Measurements from ENCODE around the gene ABTB1. TPM values are rescaled to one million over a fixed set of nuclear protein-coding genes. Genes with fewer than 3 reads are reported as not detected.

ABTB1 gene
- total RNA-seq, 1 donor from 2014 or later = 9.7 TPM

DNA sequence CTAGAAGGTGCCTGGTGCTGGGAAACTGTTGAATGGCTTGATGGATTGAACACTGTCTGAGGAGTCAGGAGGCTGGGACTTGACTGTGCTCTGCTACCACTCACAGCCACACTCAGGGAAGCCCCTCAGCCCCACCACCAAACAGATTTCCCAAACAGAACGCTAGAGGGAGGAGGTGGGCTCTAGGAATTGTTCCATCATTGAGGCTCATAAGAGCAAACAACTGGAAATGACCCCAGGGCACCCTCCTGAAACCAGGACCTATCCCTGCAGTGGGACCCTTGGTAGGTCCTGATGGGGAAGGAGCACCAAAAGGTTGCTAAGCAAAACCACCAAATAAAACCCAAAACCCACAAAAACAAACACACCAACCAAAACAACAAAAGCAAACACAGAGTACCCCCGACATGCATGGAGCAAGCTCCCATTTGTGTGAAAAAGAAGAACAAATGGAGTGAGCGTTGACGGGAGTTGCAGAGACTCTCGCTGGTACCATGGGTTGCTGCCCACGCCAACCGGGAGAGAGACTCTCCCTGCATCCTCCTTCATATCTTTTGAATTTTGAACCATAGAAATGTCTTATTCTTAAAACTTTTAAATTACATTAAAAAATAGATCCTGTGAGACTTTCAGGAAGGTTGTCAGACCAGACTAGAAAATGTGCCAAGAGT lies 45.6 kb downstream of the ABTB1 start:
- DNase-seq (ENCODE audit: low spot score) = no peak
- Mint-ChIP-seq H3K36me3 (ENCODE audit: low read depth) (no peaks in the 10 kb centered on the region), H3K9me3 (no peaks in the 10 kb centered on the region), H3K4me1 (ENCODE audit: low read depth) (no peaks in the 10 kb centered on the region), H3K4me3 (no peak overlapping the region), H3K27ac (no peak overlapping the region), H3K27me3 (ENCODE audit: insufficient read depth) (peaks cover 1% of the 10 kb centered on the region)
- intact Hi-C loops (cut with micrococcal nuclease) = no loop called here

DNA sequence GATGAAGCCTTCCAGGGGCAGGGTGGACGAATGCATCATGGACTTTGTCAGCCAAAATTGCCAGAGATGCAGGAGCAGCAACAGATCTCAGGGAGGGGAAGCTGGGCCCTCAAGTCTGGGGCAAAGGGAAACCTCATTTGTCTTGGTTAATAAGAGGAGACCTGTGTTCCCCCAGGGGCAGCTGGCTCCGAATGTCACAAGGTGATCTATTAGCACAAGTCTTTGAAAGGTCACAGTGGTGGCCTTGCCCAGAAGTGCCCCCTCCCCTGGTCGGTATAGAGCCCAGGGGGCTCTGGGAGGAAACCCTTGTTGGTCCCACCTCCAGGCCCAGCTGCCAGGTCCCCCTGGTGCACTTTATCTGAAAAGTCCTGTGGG lies 46.2 kb downstream of the ABTB1 start:
- no peaks in the 10 kb centered on the region for H3K36me3 Mint-ChIP-seq (ENCODE audit: low read depth)
- H3K4me3 Mint-ChIP-seq = no peak overlapping the region
- H3K9me3 Mint-ChIP-seq = no peaks in the 10 kb centered on the region
- DNase-seq (ENCODE audit: low spot score) = no peak
- H3K4me1 Mint-ChIP-seq (ENCODE audit: low read depth) = no peaks in the 10 kb centered on the region
- peaks cover 1% of the 10 kb centered on the region for H3K27me3 Mint-ChIP-seq (ENCODE audit: insufficient read depth)
- H3K27ac Mint-ChIP-seq = no peak overlapping the region
- intact Hi-C loops (cut with micrococcal nuclease) = no loop called here

DNA sequence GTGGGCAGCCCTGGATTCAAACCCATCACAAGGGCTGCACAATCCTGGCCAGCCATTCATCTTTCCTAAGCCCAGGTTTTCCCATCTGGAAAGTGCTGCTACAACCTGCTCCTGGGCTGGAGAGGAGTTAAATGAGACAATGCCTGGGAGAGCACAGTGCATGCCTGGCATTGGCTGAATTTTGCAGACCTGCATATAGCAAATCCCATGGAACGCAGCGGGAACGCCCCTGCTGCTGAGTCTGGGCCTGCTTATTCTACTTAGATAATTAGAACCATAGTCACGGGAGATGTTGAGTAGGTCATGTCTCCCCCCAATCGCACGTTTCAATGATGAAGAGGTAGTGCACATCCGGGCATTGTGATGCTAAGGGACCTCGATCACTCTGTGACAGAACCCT lies 46.6 kb downstream of the ABTB1 start:
- H3K27me3 Mint-ChIP-seq (ENCODE audit: insufficient read depth) = no peaks in the 10 kb centered on the region
- no peak for DNase-seq (ENCODE audit: low spot score)
- no peaks in the 10 kb centered on the region for H3K9me3 Mint-ChIP-seq
- H3K4me3 Mint-ChIP-seq = no peak overlapping the region
- intact Hi-C loops (cut with micrococcal nuclease) = no loop called here
- H3K36me3 Mint-ChIP-seq (ENCODE audit: low read depth) = no peaks in the 10 kb centered on the region
- H3K27ac Mint-ChIP-seq = no peak overlapping the region
- no peaks in the 10 kb centered on the region for H3K4me1 Mint-ChIP-seq (ENCODE audit: low read depth)

DNA sequence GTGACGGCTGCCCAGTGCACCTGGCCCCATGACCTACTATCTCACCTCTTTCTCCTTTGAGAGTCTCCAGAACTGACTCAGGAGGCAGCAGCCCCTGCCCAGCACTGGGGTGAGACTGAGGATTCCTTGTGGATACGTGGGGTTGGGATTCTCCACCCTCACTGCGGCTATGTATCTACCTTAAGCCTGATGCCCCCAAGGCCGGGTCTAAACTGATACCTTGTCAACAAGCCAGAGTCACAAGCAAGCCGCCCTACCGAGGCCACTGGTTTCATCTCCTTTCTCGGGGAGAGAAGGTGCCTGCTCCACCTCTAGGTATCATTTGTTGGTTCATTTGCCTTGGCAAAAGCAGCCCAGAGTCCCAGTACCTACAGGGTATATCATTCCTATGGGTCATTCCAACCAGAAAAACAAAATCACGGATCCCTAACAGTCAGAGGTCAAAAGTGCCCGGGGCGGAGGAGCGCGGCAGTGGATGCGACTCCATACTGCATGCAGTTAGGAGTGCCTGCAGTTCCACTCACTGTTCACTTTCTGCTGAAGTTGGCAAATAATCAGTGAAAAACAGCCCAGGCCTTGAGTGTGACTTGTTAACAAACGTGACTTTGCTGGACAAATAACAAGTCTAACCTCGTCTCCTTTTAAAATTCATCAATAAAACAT lies 47.5 kb downstream of the ABTB1 start:
- H3K4me3 Mint-ChIP-seq = no peak overlapping the region
- no peak overlapping the region for H3K27ac Mint-ChIP-seq
- no peak for DNase-seq (ENCODE audit: low spot score)
- intact Hi-C loops (cut with micrococcal nuclease) = no loop called here
- H3K36me3 Mint-ChIP-seq (ENCODE audit: low read depth) = no peaks in the 10 kb centered on the region
- peaks cover 1% of the 10 kb centered on the region for H3K27me3 Mint-ChIP-seq (ENCODE audit: insufficient read depth)
- no peaks in the 10 kb centered on the region for H3K4me1 Mint-ChIP-seq (ENCODE audit: low read depth)
- H3K9me3 Mint-ChIP-seq = no peaks in the 10 kb centered on the region

- intact Hi-C loops (cut with micrococcal nuclease) = no loop called here
- no peak for DNase-seq (ENCODE audit: low spot score)
- H3K27me3 Mint-ChIP-seq (ENCODE audit: insufficient read depth) = peaks cover 5% of the 10 kb centered on the region
- no peaks in the 10 kb centered on the region for H3K9me3 Mint-ChIP-seq
- H3K27ac Mint-ChIP-seq = no peak overlapping the region
- no peak overlapping the region for H3K4me3 Mint-ChIP-seq
- H3K36me3 Mint-ChIP-seq (ENCODE audit: low read depth) = no peaks in the 10 kb centered on the region
- no peaks in the 10 kb centered on the region for H3K4me1 Mint-ChIP-seq (ENCODE audit: low read depth)
These were observed 48.5 kb downstream of the ABTB1 start for GRCh38 chr3:127720985-127721935.

GRCh38 chr3:127722091-127722784 lies 49.5 kb downstream of the ABTB1 start:
- Mint-ChIP-seq H3K4me3 (no peak overlapping the region), H3K27ac (no peak overlapping the region), H3K9me3 (no peaks in the 10 kb centered on the region), H3K36me3 (ENCODE audit: low read depth) (no peaks in the 10 kb centered on the region), H3K27me3 (ENCODE audit: insufficient read depth) (peaks cover 9% of the 10 kb centered on the region), H3K4me1 (ENCODE audit: low read depth) (no peaks in the 10 kb centered on the region)
- intact Hi-C loops (cut with micrococcal nuclease) = no loop called here
- DNase-seq (ENCODE audit: low spot score) = no peak

DNA sequence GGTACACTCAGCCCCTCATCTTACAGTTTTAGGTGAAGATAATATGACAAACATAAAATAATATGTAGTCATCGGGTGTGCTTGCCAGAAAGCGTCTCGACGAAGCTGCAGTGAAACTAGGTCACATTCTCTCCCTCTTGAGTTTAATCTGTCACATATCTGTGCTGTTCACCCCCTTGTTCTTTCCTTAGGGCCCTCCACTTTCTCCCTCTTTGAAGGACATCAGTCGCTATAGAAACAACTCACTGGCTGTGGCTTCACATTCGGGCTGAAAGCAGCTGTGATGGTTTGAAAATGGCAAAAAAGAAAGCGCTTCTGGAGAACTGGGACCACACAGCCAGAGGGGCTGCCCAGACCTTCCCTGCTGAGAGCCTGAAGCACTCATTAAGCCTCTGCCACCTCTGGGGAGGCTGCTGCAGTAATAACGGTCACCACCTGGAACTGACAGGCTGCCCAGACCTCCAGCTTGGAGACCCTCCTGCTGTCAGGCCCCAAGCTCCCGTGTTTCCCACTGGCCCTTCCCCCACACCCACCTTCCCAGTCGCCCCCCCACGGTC lies 50.3 kb downstream of the ABTB1 start:
- no peak for DNase-seq (ENCODE audit: low spot score)
- no peak overlapping the region for H3K27ac Mint-ChIP-seq
- intact Hi-C loops (cut with micrococcal nuclease) = no loop called here

DNA sequence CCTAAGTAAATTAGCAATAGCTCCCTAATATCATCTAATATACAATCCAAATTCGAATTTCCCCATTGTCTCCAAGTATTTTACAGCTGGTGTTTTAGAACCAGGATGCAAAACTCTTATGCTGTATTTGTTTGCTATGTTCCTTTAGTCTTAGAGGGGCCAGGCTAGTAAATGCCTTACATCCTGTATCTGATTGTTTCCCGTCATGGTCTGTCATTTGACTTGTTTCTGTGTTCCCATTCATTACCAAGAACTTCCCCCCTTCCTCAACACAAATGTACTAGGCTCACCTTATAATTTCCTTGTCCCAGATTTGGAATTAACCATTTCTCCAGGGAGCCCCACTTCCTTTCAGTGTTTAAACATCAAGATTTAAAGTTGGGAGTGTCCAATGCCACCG lies 54.1 kb downstream of the ABTB1 start:
- no peaks in the 10 kb centered on the region for H3K9me3 Mint-ChIP-seq
- intact Hi-C loops (cut with micrococcal nuclease) = no loop called here
- peaks cover 18% of the 10 kb centered on the region for H3K27me3 Mint-ChIP-seq (ENCODE audit: insufficient read depth)
- DNase-seq (ENCODE audit: low spot score) = no peak
- no peaks in the 10 kb centered on the region for H3K4me1 Mint-ChIP-seq (ENCODE audit: low read depth)
- no peak overlapping the region for H3K4me3 Mint-ChIP-seq
- H3K27ac Mint-ChIP-seq = no peak overlapping the region
- no peaks in the 10 kb centered on the region for H3K36me3 Mint-ChIP-seq (ENCODE audit: low read depth)

More for the DNA sequence above, 50.3 kb downstream of the ABTB1 start:
- no peaks in the 10 kb centered on the region for H3K9me3 Mint-ChIP-seq
- no peak overlapping the region for H3K4me3 Mint-ChIP-seq
- H3K4me1 Mint-ChIP-seq (ENCODE audit: low read depth) = no peaks in the 10 kb centered on the region
- peaks cover 9% of the 10 kb centered on the region for H3K27me3 Mint-ChIP-seq (ENCODE audit: insufficient read depth)
- no peaks in the 10 kb centered on the region for H3K36me3 Mint-ChIP-seq (ENCODE audit: low read depth)

GRCh38 chr3:127728417-127729015 lies 55.8 kb downstream of the ABTB1 start:
- intact Hi-C loops (cut with micrococcal nuclease) = no loop called here
- no peak overlapping the region for H3K27ac Mint-ChIP-seq
- H3K4me1 Mint-ChIP-seq (ENCODE audit: low read depth) = no peaks in the 10 kb centered on the region
- no peak overlapping the region for H3K4me3 Mint-ChIP-seq
- DNase-seq (ENCODE audit: low spot score) = no peak
- no peaks in the 10 kb centered on the region for H3K9me3 Mint-ChIP-seq
- H3K36me3 Mint-ChIP-seq (ENCODE audit: low read depth) = no peaks in the 10 kb centered on the region
- H3K27me3 Mint-ChIP-seq (ENCODE audit: insufficient read depth) = peaks cover 18% of the 10 kb centered on the region

DNA sequence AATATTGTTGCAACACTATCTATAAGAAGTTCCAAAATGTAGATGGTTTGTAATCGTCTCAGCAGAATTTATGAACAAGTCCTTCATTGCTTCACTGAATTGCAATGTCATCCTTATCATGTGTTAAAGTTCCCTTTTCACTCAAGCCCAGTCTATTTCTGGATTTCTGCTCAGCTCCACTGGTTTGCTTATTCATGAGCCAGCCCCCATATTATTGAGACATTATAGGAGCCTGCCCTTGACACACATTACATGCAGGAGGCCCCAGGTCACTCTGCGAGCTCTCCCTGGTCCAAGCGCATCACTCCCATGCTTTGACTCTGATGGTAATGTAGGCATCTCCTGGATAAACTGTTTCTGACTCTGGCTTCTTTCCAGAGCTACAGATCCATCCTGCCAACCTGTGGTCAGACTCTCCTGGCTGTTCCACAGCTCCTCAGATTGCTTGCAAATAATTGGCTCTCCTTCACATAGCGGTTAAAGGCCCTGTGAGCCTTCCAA lies 56.9 kb downstream of the ABTB1 start:
- intact Hi-C loops (cut with micrococcal nuclease) = no loop called here
- no peak overlapping the region for H3K4me3 Mint-ChIP-seq
- no peaks in the 10 kb centered on the region for H3K9me3 Mint-ChIP-seq
- no peaks in the 10 kb centered on the region for H3K4me1 Mint-ChIP-seq (ENCODE audit: low read depth)
- H3K36me3 Mint-ChIP-seq (ENCODE audit: low read depth) = no peaks in the 10 kb centered on the region
- no peak overlapping the region for H3K27ac Mint-ChIP-seq
- no peak for DNase-seq (ENCODE audit: low spot score)
- peaks cover 22% of the 10 kb centered on the region for H3K27me3 Mint-ChIP-seq (ENCODE audit: insufficient read depth)

DNA sequence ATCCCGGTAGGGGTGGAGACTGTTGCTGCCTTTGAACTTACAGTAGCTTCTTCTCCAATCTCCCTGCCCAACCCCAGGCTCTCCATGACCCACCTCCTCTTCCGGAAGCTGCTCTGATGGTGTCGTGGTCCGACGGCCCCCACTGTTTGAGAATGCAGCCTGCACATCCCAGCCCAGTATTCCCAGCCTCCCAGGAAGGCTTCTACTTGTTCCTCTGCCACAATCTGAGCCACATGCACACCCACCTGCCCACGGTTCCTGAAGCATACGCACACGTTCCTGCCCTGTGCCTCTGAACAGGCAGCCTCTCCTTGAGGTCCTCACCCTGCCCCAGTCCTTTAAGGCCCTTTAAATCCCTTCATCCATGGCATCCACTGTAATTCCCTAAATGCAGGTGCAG lies 57.4 kb downstream of the ABTB1 start:
- Mint-ChIP-seq H3K4me3 (no peak overlapping the region), H3K27ac (no peak overlapping the region), H3K36me3 (ENCODE audit: low read depth) (no peaks in the 10 kb centered on the region), H3K9me3 (no peaks in the 10 kb centered on the region), H3K27me3 (ENCODE audit: insufficient read depth) (peaks cover 24% of the 10 kb centered on the region), H3K4me1 (ENCODE audit: low read depth) (no peaks in the 10 kb centered on the region)
- intact Hi-C loops (cut with micrococcal nuclease) = no loop called here
- DNase-seq (ENCODE audit: low spot score) = no peak

All from activated T-helper 1 cell treated with anti-CD3 and anti-CD28 coated beads, Interleukin-12 subunit alpha, Interleukin-12 subunit beta, Interleukin-2, Interleukin-4 antibody, amounts not matched to agents 30 ng/mL and 10 ng/mL and 1 ng/mL, durations not matched to agents 14 hours and 24 hours and 36 hours (primary cell).